Measurements from ENCODE around the gene KHNYN.

DNA sequence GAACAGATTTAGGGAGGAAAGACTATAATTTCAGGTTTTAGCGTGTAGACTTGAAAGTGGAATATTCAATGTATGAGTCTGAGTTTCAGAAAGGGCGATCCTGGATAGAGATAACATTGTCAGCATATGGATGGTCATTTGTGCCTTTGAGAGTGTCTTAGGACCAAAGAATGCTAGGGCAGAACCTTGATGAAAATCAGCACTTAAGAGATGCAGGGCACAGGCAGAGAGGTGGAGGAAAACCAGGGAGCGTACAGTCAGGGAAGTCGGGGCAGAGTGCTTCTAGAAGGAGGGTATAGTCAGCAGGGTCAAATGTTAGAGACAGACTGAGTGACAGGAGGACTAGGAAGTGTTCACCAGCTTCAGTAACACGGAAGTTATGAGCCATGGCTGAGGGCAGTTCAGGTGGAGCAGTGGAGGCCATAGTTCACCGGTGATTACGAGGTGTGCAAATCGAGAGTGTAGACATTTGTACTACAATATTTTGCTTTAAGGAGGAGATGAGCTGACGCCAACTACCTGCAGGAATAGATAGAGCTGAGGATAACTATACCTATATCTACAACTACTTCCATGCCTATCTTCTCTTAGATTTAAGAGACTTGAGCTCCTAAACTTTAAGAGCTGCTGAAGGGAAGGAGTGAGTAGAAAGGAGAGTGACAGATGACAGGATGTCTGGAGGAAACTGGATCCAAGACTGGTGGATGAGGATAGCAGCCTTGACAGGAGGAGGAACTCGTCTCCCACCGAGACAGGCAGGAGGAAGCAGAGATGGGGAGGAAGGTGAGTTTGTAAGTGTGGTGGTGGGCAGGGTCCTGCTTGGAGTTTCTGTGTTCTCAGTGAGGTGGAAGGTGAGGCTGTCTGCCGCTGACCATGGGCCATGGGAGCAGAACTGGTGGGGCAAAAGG is 6.8 kb upstream of the KHNYN start:
- TF ChIP-seq, protein P1, sequence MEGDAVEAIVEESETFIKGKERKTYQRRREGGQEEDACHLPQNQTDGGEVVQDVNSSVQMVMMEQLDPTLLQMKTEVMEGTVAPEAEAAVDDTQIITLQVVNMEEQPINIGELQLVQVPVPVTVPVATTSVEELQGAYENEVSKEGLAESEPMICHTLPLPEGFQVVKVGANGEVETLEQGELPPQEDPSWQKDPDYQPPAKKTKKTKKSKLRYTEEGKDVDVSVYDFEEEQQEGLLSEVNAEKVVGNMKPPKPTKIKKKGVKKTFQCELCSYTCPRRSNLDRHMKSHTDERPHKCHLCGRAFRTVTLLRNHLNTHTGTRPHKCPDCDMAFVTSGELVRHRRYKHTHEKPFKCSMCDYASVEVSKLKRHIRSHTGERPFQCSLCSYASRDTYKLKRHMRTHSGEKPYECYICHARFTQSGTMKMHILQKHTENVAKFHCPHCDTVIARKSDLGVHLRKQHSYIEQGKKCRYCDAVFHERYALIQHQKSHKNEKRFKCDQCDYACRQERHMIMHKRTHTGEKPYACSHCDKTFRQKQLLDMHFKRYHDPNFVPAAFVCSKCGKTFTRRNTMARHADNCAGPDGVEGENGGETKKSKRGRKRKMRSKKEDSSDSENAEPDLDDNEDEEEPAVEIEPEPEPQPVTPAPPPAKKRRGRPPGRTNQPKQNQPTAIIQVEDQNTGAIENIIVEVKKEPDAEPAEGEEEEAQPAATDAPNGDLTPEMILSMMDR (IDR thresholded peaks at IDR 0.05; ENCODE audit: insufficient read depth, low read length, poor library complexity, severe bottlenecking): no peak
- no peak for TF ChIP-seq EZH2phosphoT487 (conservative IDR thresholded peaks at IDR 0.05; ENCODE audit: low read length)
